Hindlimb muscle (tissue), 1 donor: ENCODE data around the gene TGFBR1. TPM values are rescaled to one million over a fixed set of nuclear protein-coding genes. Genes with fewer than 3 reads are reported as not detected.
"Not testable (repeated sequence)": the region's sequence is repeated elsewhere in the genome, so short reads cannot be mapped to it uniquely, and the experiment has no call there.

Experiments used
- DNase-seq: peaks from one replicate; pipeline ENCODE4 v3.0.0-alpha.2; 2013
- polyA plus RNA-seq: library from polyadenylated mRNA; unstranded; fragments of 120-200 nt; gene quantifications from one replicate; pipeline ENCODE4 v1.2.1, GENCODE V29; 2013; ENCODE audit not compliant: insufficient read length

Gene TGFBR1
- polyA plus RNA-seq, 1 donor, result 22.2 TPM

- no peak for DNase-seq
Observed at GRCh38 chr9:99076483-99077171, 28.3 kb upstream of the TGFBR1 start.

- DNase-seq, result no peak
Observed at GRCh38 chr9:99078717-99079116, 26.2 kb upstream of the TGFBR1 start.

GRCh38 chr9:99079542-99079941, 25.4 kb upstream of the TGFBR1 start:
- no peak for DNase-seq

GRCh38 chr9:99083051-99083450, 21.9 kb upstream of the TGFBR1 start:
- no peak for DNase-seq

GRCh38 chr9:99085949-99086948, 18.7 kb upstream of the TGFBR1 start:
- DNase-seq, result no peak

GRCh38 chr9:99087462-99087861, 17.5 kb upstream of the TGFBR1 start:
- no peak for DNase-seq

GRCh38 chr9:99090336-99091130, 14.4 kb upstream of the TGFBR1 start:
- DNase-seq, result no peak

GRCh38 chr9:99092643-99093491, 12.0 kb upstream of the TGFBR1 start:
- DNase-seq, result no peak

- no peak for DNase-seq
Observed at GRCh38 chr9:99093492-99093791, 11.5 kb upstream of the TGFBR1 start.

GRCh38 chr9:99095565-99095964, 9.3 kb upstream of the TGFBR1 start:
- no peak for DNase-seq

- no peak for DNase-seq
Observed at GRCh38 chr9:99096409-99096808, 8.5 kb upstream of the TGFBR1 start.

- DNase-seq, result not testable (repeated sequence)
Observed at GRCh38 chr9:99099806-99100585, 4.9 kb upstream of the TGFBR1 start.

GRCh38 chr9:99101271-99101670, 3.6 kb upstream of the TGFBR1 start:
- DNase-seq, result no peak

GRCh38 chr9:99101812-99102211, 3.1 kb upstream of the TGFBR1 start:
- no peak for DNase-seq

GRCh38 chr9:99103054-99103895, 1.6 kb upstream of the TGFBR1 start:
- DNase-seq, result peak; percentile 7

- peak; percentile 60 for DNase-seq
Observed at GRCh38 chr9:99103901-99104458, 933 bp upstream of the TGFBR1 start.

- DNase-seq, result peak; percentile 63
Observed at GRCh38 chr9:99105152-99106043, 485 bp downstream of the TGFBR1 start.

GRCh38 chr9:99106044-99106375, 1.1 kb downstream of the TGFBR1 start:
- DNase-seq, result no peak

- peak; percentile 12 for DNase-seq
Observed at GRCh38 chr9:99107421-99107820, 2.5 kb downstream of the TGFBR1 start.
